Motor neuron (in vitro differentiated cells): Measurements from ENCODE around the gene IRS2. TPM values are rescaled to one million over a fixed set of nuclear protein-coding genes. Genes with fewer than 3 reads are reported as not detected.
A peak's percentile ranks its signal among the peaks of the same experiment; 100 is the strongest.

ENCODE experiments used
- ATAC-seq, 8 experiments: fragments of 200-7000 bp; cut with Tn5 transposase; replicated peaks in 6 of 8; 2 replicates each; pipeline ENCODE4 v1.8.0; 2021; ENCODE audit warnings: mild to moderate bottlenecking in 8 of 8, moderate library complexity in 8 of 8
- H3K27ac ChIP-seq, 2 donors: fragments of 250-450 bp; sonication (Bioruptor Pico); 2 replicates each; pipeline ENCODE4 v1.9.0; 2021; ENCODE audit warnings: antibody characterized with exemption in 2 of 2, mild to moderate bottlenecking in 2 of 2, moderate library complexity in 1 of 2
- H3K4me1 ChIP-seq, 2 donors: fragments of 250-450 bp; sonication (Bioruptor Pico); replicated peaks in 1 of 2; 2 replicates each; pipeline ENCODE4 v1.6.1; 2021; ENCODE audit warnings: antibody characterized with exemption in 2 of 2, mild to moderate bottlenecking in 2 of 2, moderate library complexity in 1 of 2
- H3K4me3 ChIP-seq, 5 donors: fragments of 250-450 bp; sonication (Bioruptor Pico); 2 replicates each; pipeline ENCODE4 v1.9.0; 2021; ENCODE audit warnings: antibody characterized with exemption in 5 of 5, mild to moderate bottlenecking in 5 of 5, moderate library complexity in 4 of 5
- WGBS, 10 experiments: fragments of 450-650 bp; shearing (Covaris generic); methylation state at CpG; one replicate each; pipeline ENCODE4 v1.0.0; 2022; 5-methylcytosine and 5-hydroxymethylcytosine counted together
- in situ Hi-C, 9 experiments: fragments of 400-800 bp; cut with MboI; loops; one replicate each; pipeline ENCODE4 v1.15.0; 2021; ENCODE audit warnings: low sequenced_read_pairs in 9 of 9, low pct_unique_long_range_greater_than_20kb in 2 of 9; ENCODE audit not compliant: unreplicated experiment in 9 of 9
- total RNA-seq, 8 experiments: library from RNA; unstranded; fragments of 300-600 nt; gene quantifications; 2 replicates each; pipeline versions ENCODE4 v1.2.3 to v1.2.4, GENCODE V29; 2022

The IRS2 gene
- total RNA-seq, 8 experiments from 2014 or later, result 0.20 to 13.5 (median 7.7) TPM

DNA sequence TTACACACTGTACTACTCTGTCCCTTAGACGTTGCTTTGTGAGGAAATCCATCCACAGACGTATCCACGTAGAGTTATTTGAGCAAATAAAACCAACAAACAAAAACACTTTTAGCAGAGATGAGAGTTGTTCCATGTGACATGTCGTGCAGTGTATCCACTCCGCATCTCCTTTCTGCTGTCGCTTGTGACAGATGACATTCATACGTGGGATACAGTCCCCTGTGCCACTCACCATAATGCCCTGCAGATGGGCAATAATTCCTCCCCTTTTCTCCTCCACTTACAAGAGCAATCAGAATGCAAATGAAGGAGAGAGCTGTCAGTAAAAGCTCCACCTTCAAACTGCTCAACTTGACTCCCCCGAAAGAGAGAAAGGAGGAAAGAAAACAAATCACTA lies 26.0 kb downstream of the IRS2 start:
- in situ Hi-C loops, result loop anchor here in 1 of 9 experiments (25.0 kb wide), 1 partner anchor 352 kb away; no protein-coding TSS in a partner anchor
- Histone ChIP-seq H3K4me1 (peaks cover 21 to 60% of the 10 kb centered on the region in 2 donors), H3K4me3 (no peak overlapping the region), H3K27ac (no peak overlapping the region)
- ATAC-seq, result peak in 5 of 8 experiments; percentile 44 to 66 (median 59)
- WGBS, 10 experiments, result 52 to 93% (median 67%) methylated on average over 3 to 7 of the region's 8 CpGs; no CpG with 5 or more reads in 1 of the 10 experiments

DNA sequence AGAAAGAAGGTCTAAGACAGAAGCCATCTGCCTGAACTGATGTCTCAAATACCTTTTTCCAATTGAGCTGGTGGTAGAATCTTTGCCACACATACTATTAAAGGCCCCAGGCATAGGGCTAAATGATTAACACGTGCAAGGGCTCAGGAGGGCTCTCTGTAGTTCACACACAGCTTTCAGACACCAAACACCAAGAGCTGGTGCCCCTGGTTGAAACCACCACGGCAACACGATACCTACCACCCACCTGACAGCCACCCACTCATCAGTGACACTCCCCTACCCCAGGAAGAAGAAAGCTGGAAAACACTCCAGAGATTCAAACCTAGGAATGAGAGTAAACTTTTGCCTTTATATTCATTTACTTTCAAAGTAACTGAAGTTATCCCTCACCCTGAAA lies 26.8 kb downstream of the IRS2 start:
- in situ Hi-C loops, result loop anchor here in 1 of 9 experiments (25.0 kb wide), 1 partner anchor 353 kb away; no protein-coding TSS in a partner anchor
- ATAC-seq, result no peak
- Histone ChIP-seq H3K27ac (no peak overlapping the region), H3K4me3 (no peak overlapping the region), H3K4me1 (peaks cover 15 to 55% of the 10 kb centered on the region in 2 donors)
- 50 to 92% (median 87%) methylated on average over 1 to 3 of the region's 3 CpGs; no CpG with 5 or more reads in 5 of the 10 experiments for WGBS, 10 experiments

GRCh38 chr13:109758937-109759480 lies 27.4 kb downstream of the IRS2 start:
- H3K4me1 ChIP-seq, result peaks cover 14 to 49% of the 10 kb centered on the region in 2 donors
- H3K27ac ChIP-seq, result no peak overlapping the region
- in situ Hi-C loops, result loop anchor here in 1 of 9 experiments (25.0 kb wide), 1 partner anchor 353 kb away; no protein-coding TSS in a partner anchor
- ATAC-seq, result no peak
- H3K4me3 ChIP-seq, result no peak overlapping the region
- WGBS, 10 experiments, result 73 to 100% (median 93%) methylated on average over 2 to 7 of the region's 15 CpGs

DNA sequence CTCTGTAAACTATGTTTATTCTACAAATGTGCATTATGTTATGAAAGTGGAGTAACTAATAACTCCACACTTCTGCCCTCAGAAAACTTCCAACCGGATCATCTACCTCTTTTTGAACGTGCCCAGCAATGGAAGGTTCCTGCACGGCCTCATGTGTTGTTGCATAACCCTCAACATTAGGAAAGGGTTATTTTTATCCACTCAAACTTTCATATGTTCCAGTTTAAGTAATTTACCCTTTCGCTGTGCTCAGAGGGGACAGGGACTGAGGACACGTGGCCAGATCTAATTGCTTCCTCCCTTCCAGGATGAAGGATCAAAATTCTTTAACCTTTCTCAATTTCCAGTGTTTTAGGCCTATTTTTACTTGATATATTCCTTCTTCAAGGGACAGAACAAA lies 29.6 kb downstream of the IRS2 start:
- H3K4me1 ChIP-seq, result peaks cover 10 to 36% of the 10 kb centered on the region in 2 donors
- 32 to 100% (median 84%) methylated on average over 1 to 5 of the region's 5 CpGs; no CpG with 5 or more reads in 2 of the 10 experiments for WGBS, 10 experiments
- H3K4me3 ChIP-seq, result no peak overlapping the region
- in situ Hi-C loops, result loop anchor here in 1 of 9 experiments (25.0 kb wide), 1 partner anchor 356 kb away; no protein-coding TSS in a partner anchor
- H3K27ac ChIP-seq, result no peak overlapping the region
- no peak for ATAC-seq

DNA sequence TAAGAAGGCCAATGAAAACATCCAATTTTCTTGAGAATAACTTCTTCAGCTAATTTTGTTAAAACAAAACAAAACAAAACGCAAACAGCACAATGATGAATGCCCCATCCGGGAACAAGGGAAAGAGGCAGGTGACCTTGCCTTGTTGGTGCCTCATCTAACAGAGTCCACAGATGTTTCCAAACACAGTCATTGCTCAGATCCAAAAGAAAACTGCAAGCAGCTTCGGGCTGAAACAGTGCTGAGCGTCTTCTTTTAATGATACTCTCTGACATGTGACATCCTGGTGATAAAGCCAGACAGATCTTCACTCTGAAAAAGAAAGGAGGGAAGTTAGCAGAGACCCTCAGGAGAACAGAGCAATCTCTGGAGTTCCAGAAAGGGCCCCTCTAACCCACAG lies 30.4 kb downstream of the IRS2 start:
- in situ Hi-C loops, result loop anchor here in 1 of 9 experiments (25.0 kb wide), 1 partner anchor 356 kb away; no protein-coding TSS in a partner anchor
- Histone ChIP-seq H3K4me1 (peaks cover 9 to 28% of the 10 kb centered on the region in 2 donors), H3K27ac (no peak overlapping the region), H3K4me3 (no peak overlapping the region)
- ATAC-seq, result no peak
- 50 to 100% (median 80%) methylated on average over 1 to 4 of the region's 4 CpGs; no CpG with 5 or more reads in 2 of the 10 experiments for WGBS, 10 experiments

- ATAC-seq, result no peak
These were observed 30.8 kb downstream of the IRS2 start for GRCh38 chr13:109755551-109755950.

DNA sequence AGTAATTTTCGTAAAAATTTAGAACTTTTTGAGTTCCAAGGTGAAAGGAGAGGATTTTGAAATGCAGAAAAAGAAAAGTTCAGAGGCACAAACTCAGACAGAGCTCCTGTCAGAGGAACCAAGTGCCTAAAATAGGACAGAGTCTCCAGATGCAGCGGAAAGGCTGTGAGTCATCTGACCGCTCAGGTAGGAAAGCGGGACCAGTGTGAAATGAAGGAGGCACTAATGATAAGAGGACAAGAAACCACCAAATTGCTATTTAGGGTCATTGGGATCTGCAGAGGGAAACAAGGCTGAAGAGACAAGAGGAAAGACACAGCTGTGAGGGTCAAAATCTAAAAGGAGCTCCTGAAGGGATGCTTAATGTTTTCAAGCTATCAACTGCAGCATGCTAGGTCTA lies 34.9 kb downstream of the IRS2 start:
- WGBS, 10 experiments, result 71 to 100% (median 94%) methylated on average over 1 to 4 of the region's 4 CpGs; no CpG with 5 or more reads in 1 of the 10 experiments
- no peak overlapping the region for H3K27ac ChIP-seq
- H3K4me1 ChIP-seq, result peaks cover 0 to 2% of the 10 kb centered on the region in 2 donors
- no peak for ATAC-seq
- in situ Hi-C loops, result loop anchor here in 1 of 9 experiments (25.0 kb wide), 1 partner anchor 361 kb away; no protein-coding TSS in a partner anchor
- no peak overlapping the region for H3K4me3 ChIP-seq

More at GRCh38 chr13:109755551-109755950, 30.8 kb downstream of the IRS2 start:
- WGBS, 10 experiments, result 40 to 100% (median 94%) methylated on average over 1 to 10 of the region's 13 CpGs
- Histone ChIP-seq H3K4me3 (no peak overlapping the region), H3K27ac (no peak overlapping the region), H3K4me1 (peaks cover 5 to 24% of the 10 kb centered on the region in 2 donors)
- in situ Hi-C loops, result loop anchor here in 1 of 9 experiments (25.0 kb wide), 1 partner anchor 357 kb away; no protein-coding TSS in a partner anchor

GRCh38 chr13:109750221-109750775 lies 36.1 kb downstream of the IRS2 start:
- Histone ChIP-seq H3K4me1 (peaks cover 0 to 2% of the 10 kb centered on the region in 2 donors), H3K27ac (no peak overlapping the region), H3K4me3 (no peak overlapping the region)
- WGBS, 10 experiments, result 71 to 100% (median 83%) methylated on average over 1 to 4 of the region's 4 CpGs; no CpG with 5 or more reads in 3 of the 10 experiments
- in situ Hi-C loops, result loop anchor here in 1 of 9 experiments (25.0 kb wide), 1 partner anchor 362 kb away; no protein-coding TSS in a partner anchor
- no peak for ATAC-seq

DNA sequence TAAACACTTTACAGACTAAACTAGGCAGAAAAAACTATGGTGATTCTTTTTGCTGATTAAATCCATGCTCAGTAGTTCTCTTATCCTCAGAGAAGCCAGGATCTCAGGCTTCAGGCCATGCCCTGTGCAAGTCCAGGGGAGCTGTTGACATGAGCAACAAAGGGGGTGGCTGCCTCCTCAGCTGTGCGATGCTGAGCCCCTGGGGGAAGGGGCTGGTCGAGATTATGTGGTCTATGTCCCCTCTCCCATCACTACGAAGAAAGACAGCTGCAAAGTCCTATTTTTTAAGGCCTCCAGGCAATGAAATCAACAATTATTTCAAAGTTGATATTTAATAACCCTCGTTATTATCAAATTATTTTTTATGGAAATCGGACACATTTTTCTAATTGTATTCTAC lies 37.0 kb downstream of the IRS2 start:
- Histone ChIP-seq H3K4me3 (no peak overlapping the region), H3K27ac (no peak overlapping the region), H3K4me1 (peaks cover under 1 to 2% of the 10 kb centered on the region in 2 donors)
- no peak for ATAC-seq
- 38 to 95% (median 81%) methylated on average over 2 to 5 of the region's 5 CpGs for WGBS, 10 experiments
- in situ Hi-C loops, result no loop called here

GRCh38 chr13:109748677-109749076 lies 37.7 kb downstream of the IRS2 start:
- 0 to 100% (median 48%) methylated on average over 1 to 2 of the region's 2 CpGs; no CpG with 5 or more reads in 5 of the 10 experiments for WGBS, 10 experiments
- in situ Hi-C loops, result no loop called here
- Histone ChIP-seq H3K27ac (no peak overlapping the region), H3K4me1 (peaks cover 2 to 7% of the 10 kb centered on the region in 2 donors), H3K4me3 (no peak overlapping the region)
- ATAC-seq, result no peak

- in situ Hi-C loops, result no loop called here
- ATAC-seq, result peak in 1 of 8 experiments; percentile 37
- Histone ChIP-seq H3K27ac (no peak overlapping the region), H3K4me3 (no peak overlapping the region), H3K4me1 (peaks cover 2 to 7% of the 10 kb centered on the region in 2 donors)
- 50 to 100% (median 76%) methylated on average over 1 to 3 of the region's 3 CpGs; no CpG with 5 or more reads in 7 of the 10 experiments for WGBS, 10 experiments
These were observed 38.9 kb downstream of the IRS2 start for GRCh38 chr13:109747524-109747923.

DNA sequence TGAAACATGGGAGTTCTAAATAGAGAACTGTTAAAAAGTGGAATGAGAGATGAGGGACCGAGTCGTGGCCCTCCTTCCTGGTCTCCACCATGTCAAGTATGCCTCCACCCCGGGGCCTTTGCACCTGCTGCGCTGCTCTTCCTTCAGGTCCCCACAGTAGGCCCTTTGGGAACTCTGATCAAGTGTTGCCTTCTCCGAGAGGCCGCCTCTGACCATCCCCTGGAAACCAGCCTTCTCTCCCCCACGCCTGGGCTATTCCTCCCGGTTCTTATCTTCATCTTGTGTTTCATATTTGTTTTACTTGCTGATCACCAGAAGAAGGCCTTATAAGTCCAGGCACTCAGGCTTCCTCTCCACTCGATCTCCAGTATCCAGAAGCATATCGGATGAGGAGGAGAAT lies 40.0 kb downstream of the IRS2 start:
- in situ Hi-C loops, result no loop called here
- no peak for ATAC-seq
- WGBS, 10 experiments, result 25 to 100% (median 83%) methylated on average over 1 to 7 of the region's 10 CpGs; no CpG with 5 or more reads in 1 of the 10 experiments
- Histone ChIP-seq H3K27ac (no peak overlapping the region), H3K4me1 (peaks cover 2 to 7% of the 10 kb centered on the region in 2 donors), H3K4me3 (no peak overlapping the region)

DNA sequence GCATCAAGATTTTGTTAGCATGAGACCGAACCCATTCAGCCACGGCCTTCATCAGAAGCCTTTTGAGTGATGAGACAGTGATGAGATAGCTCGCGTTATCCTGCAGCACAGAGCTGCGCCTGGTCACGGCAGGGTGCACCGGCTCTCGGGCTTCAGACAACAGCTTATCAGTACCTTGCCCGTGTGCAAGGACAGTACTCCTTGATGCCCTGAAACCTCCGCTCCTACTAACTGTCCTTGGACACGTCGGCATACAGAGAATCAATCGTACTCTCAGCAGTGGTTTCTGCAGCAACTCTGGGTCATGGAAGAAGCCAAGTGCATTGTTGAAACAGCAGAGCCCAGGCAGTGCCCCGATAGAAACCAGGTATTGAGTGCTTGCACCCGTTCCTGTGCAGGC lies 40.7 kb downstream of the IRS2 start:
- 85 to 100% (median 93%) methylated on average over 1 to 11 of the region's 15 CpGs for WGBS, 10 experiments
- Histone ChIP-seq H3K27ac (no peak overlapping the region), H3K4me3 (no peak overlapping the region), H3K4me1 (peaks cover 2 to 7% of the 10 kb centered on the region in 2 donors)
- ATAC-seq, result no peak
- in situ Hi-C loops, result no loop called here
